H9 (cell line): ENCODE data around the gene SNRNP35. TPM values are rescaled to one million over a fixed set of nuclear protein-coding genes. Genes with fewer than 3 reads are reported as not detected.
"Not testable (repeated sequence)": the region's sequence is repeated elsewhere in the genome, so short reads cannot be mapped to it uniquely, and the experiment has no call there.

ENCODE experiments used
- DNase-seq: peaks from one replicate; pipeline ENCODE4 v3.0.0-alpha.2; 2017
- H2AFZ ChIP-seq: one replicate; pipeline ENCODE4 v1.6.1; 2013; ENCODE audit warnings: mild to moderate bottlenecking, low read length, control low read depth, moderate library complexity
- H2AK5ac ChIP-seq: 2 replicates; pipeline ENCODE4 v1.6.1; 2013; ENCODE audit warnings: low read length, control low read depth, mixed read lengths; ENCODE audit not compliant: insufficient read length
- H2BK120ac ChIP-seq: one replicate; pipeline ENCODE4 v1.6.1; 2013; ENCODE audit warnings: low read depth, mild to moderate bottlenecking, low read length, control low read depth, inconsistent platforms; ENCODE audit not compliant: poor library complexity, severe bottlenecking
- H2BK12ac ChIP-seq: 2 replicates; pipeline ENCODE4 v1.6.1; 2013; ENCODE audit warnings: low read length, control low read depth, mixed read lengths, low read depth; ENCODE audit not compliant: insufficient read length
- H2BK15ac ChIP-seq: 2 replicates; pipeline ENCODE4 v1.6.1; 2013; ENCODE audit warnings: low read depth, low read length, control low read depth
- H2BK20ac ChIP-seq: one replicate; pipeline ENCODE4 v1.6.1; 2013; ENCODE audit warnings: low read depth, mild to moderate bottlenecking, low read length, control low read depth, inconsistent platforms; ENCODE audit not compliant: poor library complexity, severe bottlenecking
- H2BK5ac ChIP-seq: 2 replicates; pipeline ENCODE4 v1.6.1; 2013; ENCODE audit warnings: low read length, control low read depth, mixed read lengths; ENCODE audit not compliant: insufficient read length
- H3K14ac ChIP-seq: 2 replicates; pipeline ENCODE4 v1.6.1; 2013; ENCODE audit warnings: low read length, control low read depth; ENCODE audit not compliant: insufficient read depth
- H3K18ac ChIP-seq: 2 replicates; pipeline ENCODE4 v1.6.1; 2013; ENCODE audit warnings: low read depth, mild to moderate bottlenecking, mixed read lengths, low read length, control low read depth; ENCODE audit not compliant: insufficient read length
- H3K23ac ChIP-seq: 2 replicates; pipeline ENCODE4 v1.6.1; 2013; ENCODE audit warnings: low read length, control low read depth, mixed read lengths, low read depth; ENCODE audit not compliant: insufficient read length
- H3K23me2 ChIP-seq: 2 replicates; pipeline ENCODE4 v1.6.1; 2013; ENCODE audit warnings: low read depth, mild to moderate bottlenecking, mixed read lengths, low read length, control low read depth; ENCODE audit not compliant: insufficient read length, poor library complexity, severe bottlenecking
- H3K27ac ChIP-seq: 2 replicates; pipeline ENCODE4 v1.5.1; 2013; ENCODE audit warnings: low read length, control low read depth, mixed read lengths, low read depth; ENCODE audit not compliant: insufficient read length
- H3K27me3 ChIP-seq: 2 replicates; pipeline ENCODE4 v1.6.1; 2013; ENCODE audit warnings: low read length, control low read depth, inconsistent platforms; ENCODE audit not compliant: insufficient read depth
- H3K4ac ChIP-seq: 2 replicates; pipeline ENCODE4 v1.6.1; 2013; ENCODE audit warnings: low read depth, mild to moderate bottlenecking, control low read depth, inconsistent platforms, low read length, moderate library complexity
- H3K4me1 ChIP-seq: 2 replicates; pipeline ENCODE4 v1.6.1; 2013; ENCODE audit warnings: low read length, control low read depth, inconsistent platforms; ENCODE audit not compliant: insufficient read depth
- H3K4me2 ChIP-seq: 2 replicates; pipeline ENCODE4 v1.6.1; 2013; ENCODE audit warnings: low read length, control low read depth, mixed read lengths; ENCODE audit not compliant: insufficient read length, insufficient read depth
- H3K56ac ChIP-seq: 2 replicates; pipeline ENCODE4 v1.6.1; 2013; ENCODE audit warnings: low read depth, mild to moderate bottlenecking, mixed read lengths, low read length, control low read depth; ENCODE audit not compliant: insufficient read length
- H3K79me1 ChIP-seq: 2 replicates; pipeline ENCODE4 v1.6.1; 2013; ENCODE audit warnings: low read depth, mild to moderate bottlenecking, moderate library complexity, low read length, control low read depth, inconsistent platforms; ENCODE audit not compliant: insufficient read depth, poor library complexity, severe bottlenecking
- H3K79me2 ChIP-seq: 2 replicates; pipeline ENCODE4 v1.6.1; 2013; ENCODE audit warnings: low read length, control low read depth, inconsistent platforms; ENCODE audit not compliant: insufficient read depth
- H3K9ac ChIP-seq: 2 replicates; pipeline ENCODE4 v1.6.1; 2013; ENCODE audit warnings: low read length, control low read depth, mixed read lengths; ENCODE audit not compliant: insufficient read length; ENCODE audit errors: extremely low read depth
- H3K9me3 ChIP-seq: one replicate; pipeline ENCODE4 v1.6.1; 2013; ENCODE audit warnings: low read depth, low read length, inconsistent platforms; ENCODE audit not compliant: control insufficient read depth
- H3T11ph ChIP-seq: one replicate; pipeline ENCODE4 v1.6.1; 2013; ENCODE audit warnings: mild to moderate bottlenecking, low read length, control low read depth, inconsistent platforms
- H4K20me1 ChIP-seq: one replicate; pipeline ENCODE4 v1.6.1; 2013; ENCODE audit not compliant: control insufficient read depth, insufficient read length, insufficient read depth
- H4K5ac ChIP-seq: 2 replicates; pipeline ENCODE4 v1.6.1; 2013; ENCODE audit warnings: low read depth, mild to moderate bottlenecking, mixed read lengths, low read length, control low read depth; ENCODE audit not compliant: insufficient read length
- H4K8ac ChIP-seq: replicated peaks from 2 replicates; pipeline ENCODE4 v1.6.1; 2013; ENCODE audit warnings: low read length, control low read depth, mixed read lengths, low read depth; ENCODE audit not compliant: insufficient read length
- H4K91ac ChIP-seq: 2 replicates; pipeline ENCODE4 v1.6.1; 2013; ENCODE audit warnings: low read depth, mild to moderate bottlenecking, moderate library complexity, mixed read lengths, low read length, control low read depth; ENCODE audit not compliant: insufficient read length
- H3K27ac Mint-ChIP-seq, 3 experiments: 2 replicates in 2 of 3; 3 replicates in 1 of 3; pipeline ENCODE4 v1.8.0; 2020 to 2021; ENCODE audit warnings: mixed read lengths in 3 of 3, mild to moderate bottlenecking in 1 of 3, moderate library complexity in 1 of 3
- H3K27me3 Mint-ChIP-seq: 2 replicates; pipeline ENCODE4 v1.8.0; 2021; ENCODE audit warnings: low read depth, mild to moderate bottlenecking, moderate library complexity, mixed read lengths
- H3K36me3 Mint-ChIP-seq, 3 experiments: 2 replicates in 2 of 3; 3 replicates in 1 of 3; pipeline ENCODE4 v1.8.0; 2020 to 2021; ENCODE audit warnings: low read depth in 3 of 3, mixed read lengths in 3 of 3; ENCODE audit not compliant: insufficient read depth in 1 of 3
- H3K4me1 Mint-ChIP-seq, 2 experiments: 2 replicates each; pipeline ENCODE4 v1.8.0; 2020; ENCODE audit warnings: mixed read lengths in 2 of 2
- H3K4me3 Mint-ChIP-seq, 2 experiments: 2 replicates in 1 of 2; 3 replicates in 1 of 2; pipeline ENCODE4 v1.8.0; 2020 to 2021; ENCODE audit warnings: mild to moderate bottlenecking in 2 of 2, mixed read lengths in 2 of 2, moderate library complexity in 1 of 2
- H3K9me3 Mint-ChIP-seq, 2 experiments: 2 replicates in 1 of 2; 3 replicates in 1 of 2; pipeline ENCODE4 v1.8.0; 2020; ENCODE audit warnings: mild to moderate bottlenecking in 2 of 2, mixed read lengths in 2 of 2, moderate library complexity in 1 of 2
- CTCF ChIP-seq: fragments of 200-600 bp; sonication (generic); conservative IDR thresholded peaks from 3 replicates; pipeline ENCODE4 v1.8.0; 2021; ENCODE audit warnings: antibody characterized with exemption, mild to moderate bottlenecking
- WGBS: extraction: QIAGEN DNeasy Blood & Tissue Kit; methylation state at CpG from one replicate; pipeline ENCODE4 v1.1.7; 2013; ENCODE audit warnings: missing lambda C conversion rate, low lambda C conversion rate, mixed read lengths; ENCODE audit not compliant: insufficient read length; ENCODE audit errors: extremely low coverage; 5-methylcytosine and 5-hydroxymethylcytosine counted together
- total RNA-seq: library from RNA; stranded (reverse); gene quantifications from 2 replicates; pipeline ENCODE4 v1.2.1, GENCODE V29; 2021

SNRNP35 gene
- total RNA-seq, 1 experiment from 2014 or later = 16.3 TPM

DNA sequence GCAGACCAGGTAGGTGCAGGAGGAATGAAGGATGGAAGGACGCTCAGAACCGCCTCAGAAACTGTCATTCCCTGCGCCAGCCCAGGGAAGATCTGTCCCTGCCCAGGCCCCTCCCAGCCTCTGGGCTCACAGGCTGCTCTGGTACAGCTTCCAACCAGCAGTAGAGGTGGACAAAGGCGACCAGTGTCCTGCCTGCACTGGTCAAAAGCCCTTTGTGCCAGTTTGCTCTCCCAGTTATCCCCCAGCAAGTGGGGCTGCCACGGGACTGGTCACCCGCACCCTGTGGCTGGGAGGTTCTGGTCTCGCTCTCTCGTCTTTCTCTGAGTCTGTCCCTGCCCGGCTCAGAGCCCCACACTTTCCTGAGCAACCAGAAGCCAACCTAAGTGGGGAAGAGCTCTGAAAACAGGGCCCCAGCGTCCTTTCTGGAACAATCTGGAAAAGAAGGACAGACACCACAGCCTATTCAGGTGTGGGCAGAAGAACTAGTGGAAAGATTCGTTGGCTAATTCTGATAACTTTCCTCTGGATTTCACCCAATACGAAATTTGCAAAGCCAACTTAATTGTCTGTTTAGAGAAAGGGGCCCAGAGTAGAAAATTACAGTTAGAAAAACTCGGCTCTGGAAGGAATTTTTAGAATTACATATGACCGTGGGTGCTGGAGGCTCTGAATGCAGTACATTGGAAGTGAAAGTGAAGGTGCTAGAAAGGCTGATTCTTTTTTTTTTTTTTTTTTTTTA lies 21.7 kb downstream of the SNRNP35 start:
- Mint-ChIP-seq H3K4me3 (no peak overlapping the region), H3K4me1 (no peaks in the 10 kb centered on the region), H3K27me3 (no peaks in the 10 kb centered on the region), H3K36me3 (peaks cover 2 to 18% (median 8%) of the 10 kb centered on the region in 3 experiments; a peak in 5 of 7 replicates), H3K27ac (no peak overlapping the region), H3K9me3 (no peaks in the 10 kb centered on the region)
- Histone ChIP-seq H3K79me1 (no peaks in the 10 kb centered on the region), H2BK120ac (no peak overlapping the region), H4K5ac (no peak overlapping the region), H3T11ph (no peak overlapping the region), H3K27me3 (no peaks in the 10 kb centered on the region), H3K27ac (no peak overlapping the region), H2AK5ac (no peak overlapping the region), H2BK5ac (no peak overlapping the region), H2BK12ac (no peak overlapping the region), H3K18ac (no peak overlapping the region), H3K56ac (no peak overlapping the region), H2BK20ac (no peak overlapping the region), H3K14ac (no peak overlapping the region), H3K4ac (no peak overlapping the region), H3K23ac (no peak overlapping the region), H4K91ac (no peak overlapping the region), H3K23me2 (no peaks in the 10 kb centered on the region), H3K79me2 (no peaks in the 10 kb centered on the region), H3K4me1 (no peaks in the 10 kb centered on the region), H3K9me3 (no peaks in the 10 kb centered on the region), H3K4me2 (no peak overlapping the region), H3K9ac (no peak overlapping the region), H4K20me1 (no peaks in the 10 kb centered on the region), H2AFZ (no peak overlapping the region), H2BK15ac (no peak overlapping the region), H4K8ac (no peak overlapping the region)
- no CpG with 5 or more reads among the region's 14 CpGs for WGBS
- no peak for DNase-seq
- no peak for TF ChIP-seq CTCF

GRCh38 chr12:123481251-123481650 lies 23.3 kb downstream of the SNRNP35 start:
- H4K20me1 ChIP-seq, H3K4me2 ChIP-seq, H4K5ac ChIP-seq, DNase-seq, H2AK5ac ChIP-seq, H3K4me1 Mint-ChIP-seq, H3K27ac Mint-ChIP-seq, H3K27me3 Mint-ChIP-seq, H3K9me3 Mint-ChIP-seq, H3K4ac ChIP-seq, H2AFZ ChIP-seq, H2BK12ac ChIP-seq, H3K56ac ChIP-seq, H3K27me3 ChIP-seq, H3K79me2 ChIP-seq, H3K23me2 ChIP-seq, H3K4me1 ChIP-seq, H4K8ac ChIP-seq, H2BK120ac ChIP-seq, H3K9ac ChIP-seq, H4K91ac ChIP-seq, H3K18ac ChIP-seq, H3K4me3 Mint-ChIP-seq, H3K27ac ChIP-seq, H3T11ph ChIP-seq, H3K14ac ChIP-seq, H2BK5ac ChIP-seq, H3K9me3 ChIP-seq, H2BK15ac ChIP-seq, H3K23ac ChIP-seq, H2BK20ac ChIP-seq, H3K79me1 ChIP-seq: not testable (repeated sequence)
- no CpG with 5 or more reads among the region's 5 CpGs for WGBS
- peaks cover 2 to 15% (median 3%) of the 10 kb centered on the region in 3 experiments; a peak in 4 of 7 replicates for H3K36me3 Mint-ChIP-seq
